ENCODE data around the gene KCNJ13. TPM values are rescaled to one million over a fixed set of nuclear protein-coding genes. Genes with fewer than 3 reads are reported as not detected.

The KCNJ13 gene
- total and polyA plus RNA-seq, 12 donors = not detected

- no peak for ATAC-seq
Observed at GRCh38 chr2:232810444-232810843, 34.1 kb upstream of the KCNJ13 start.

GRCh38 chr2:232809349-232810124, 33.2 kb upstream of the KCNJ13 start:
- Histone ChIP-seq H3K4me3 (no peak overlapping the region), H3K9me3 (no peaks in the 10 kb centered on the region), H3K27me3 (no peaks in the 10 kb centered on the region), H3K27ac (peak overlapping the region in 7 of 10 donors; percentile 23 to 70 (median 67)), H3K36me3 (peaks cover 0 to 99% (median 47%) of the 10 kb centered on the region in 9 donors), H3K4me1 (peaks cover 0 to 15% (median 0%) of the 10 kb centered on the region in 9 donors)
- ATAC-seq (peak; percentile 46 to 95 (median 90)), DNase-seq (peak in 1 of 2 donors; percentile 12)
- intact Hi-C loops (cut with DNase I) = no loop called here
- peak in 3 of 9 donors; percentile 7 to 28 (median 12) for TF ChIP-seq CTCF (IDR thresholded peaks at IDR 0.05)
- WGBS, 2 donors = 42 to 68% methylated on average over 5 of the region's 5 CpGs

More at GRCh38 chr2:232810444-232810843, 34.1 kb upstream of the KCNJ13 start:
- intact Hi-C loops (cut with DNase I) = no loop called here
- Histone ChIP-seq H3K4me1 (peaks cover 0 to 15% (median 5%) of the 10 kb centered on the region in 9 donors), H3K36me3 (peaks cover 0 to 99% (median 54%) of the 10 kb centered on the region in 9 donors), H3K9me3 (no peaks in the 10 kb centered on the region), H3K27ac (peak overlapping the region in 7 of 10 donors; percentile 11 to 70 (median 59)), H3K4me3 (no peak overlapping the region), H3K27me3 (no peaks in the 10 kb centered on the region)
- no peak for DNase-seq
- TF ChIP-seq CTCF (IDR thresholded peaks at IDR 0.05) = no peak
- WGBS, 2 donors = 90 to 98% methylated on average over 1 of the region's 1 CpG

- Histone ChIP-seq H3K36me3 (peaks cover 0 to 87% (median 17%) of the 10 kb centered on the region in 9 donors), H3K27ac (no peak overlapping the region), H3K9me3 (peaks cover 0 to 24% (median 9%) of the 10 kb centered on the region in 11 donors), H3K27me3 (no peaks in the 10 kb centered on the region), H3K4me3 (no peak overlapping the region), H3K4me1 (no peaks in the 10 kb centered on the region)
- no peak for DNase-seq
- TF ChIP-seq CTCF (IDR thresholded peaks at IDR 0.05) = no peak
- intact Hi-C loops (cut with DNase I) = no loop called here
- ATAC-seq = no peak
- WGBS, 2 donors = 96 to 98% methylated on average over 3 of the region's 3 CpGs
Observed at GRCh38 chr2:232802091-232802490, 25.7 kb upstream of the KCNJ13 start.

GRCh38 chr2:232800166-232800565, 23.8 kb upstream of the KCNJ13 start:
- WGBS, 2 donors = 72 to 80% methylated on average over 2 of the region's 2 CpGs
- TF ChIP-seq CTCF (IDR thresholded peaks at IDR 0.05) = no peak
- H3K27me3 ChIP-seq = no peaks in the 10 kb centered on the region
- peaks cover 0 to 24% (median 9%) of the 10 kb centered on the region in 11 donors for H3K9me3 ChIP-seq
- no peak for DNase-seq
- intact Hi-C loops (cut with DNase I) = no loop called here
- peaks cover 0 to 87% (median 17%) of the 10 kb centered on the region in 9 donors for H3K36me3 ChIP-seq
- H3K27ac ChIP-seq = no peak overlapping the region
- no peaks in the 10 kb centered on the region for H3K4me1 ChIP-seq
- H3K4me3 ChIP-seq = no peak overlapping the region
- no peak for ATAC-seq
